Stimulated activated CD8-positive, alpha-beta memory T cell treated with anti-CD3 and anti-CD28 coated beads, Interleukin-4, amount 100 ng/mL, for 48 hours (primary cell): ENCODE measurements around the gene LRRC58.
"Not testable (repeated sequence)": the region's sequence is repeated elsewhere in the genome, so short reads cannot be mapped to it uniquely, and the experiment has no call there.

ENCODE experiments used
- DNase-seq: peaks from one replicate; pipeline ENCODE4 v3.0.0-alpha.2; 2020

Gene LRRC58

DNA sequence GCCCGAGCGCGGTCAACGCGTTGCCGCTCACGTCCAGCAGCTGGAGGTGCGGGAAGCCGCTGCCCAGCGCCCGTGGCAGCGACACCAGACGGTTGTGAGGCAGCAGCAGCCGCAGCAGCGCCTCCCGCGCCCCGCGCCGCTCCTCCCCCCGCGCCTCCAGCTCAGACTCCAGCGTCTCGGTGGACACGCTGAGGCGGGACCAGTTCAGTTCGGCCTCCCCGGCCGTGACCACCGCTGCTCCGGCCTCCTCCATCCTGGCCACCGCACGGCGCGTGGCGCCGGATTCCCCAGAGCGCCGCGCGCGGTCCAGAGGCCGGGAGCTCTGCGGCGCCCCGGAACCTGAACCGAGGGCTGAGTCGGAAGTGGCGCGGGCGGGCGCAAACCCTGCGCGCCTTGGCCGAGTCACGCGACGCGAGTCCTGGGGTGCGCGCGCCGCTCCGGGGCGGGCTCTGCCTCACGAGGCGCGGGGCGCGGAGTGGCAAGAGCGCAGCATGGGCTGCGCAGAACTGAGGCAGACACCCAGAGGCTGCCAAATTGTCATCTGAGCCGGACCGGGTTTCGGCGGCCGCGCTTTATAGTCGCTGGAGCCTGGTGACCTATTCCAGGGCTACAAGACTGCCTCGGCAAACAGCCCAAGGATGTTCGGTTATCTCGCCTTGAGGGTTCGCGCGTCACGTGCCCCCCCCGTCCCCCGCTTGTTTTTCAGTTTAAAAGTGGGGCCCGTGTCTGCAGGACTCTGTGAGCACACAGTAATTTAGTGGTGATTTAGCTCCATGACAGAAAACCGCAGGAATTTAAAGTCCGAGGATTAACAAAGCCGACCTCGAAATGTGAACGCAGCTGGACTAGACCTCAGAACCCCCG lies at the start of gene LRRC58:
TSS of gene LRRC58 (minus strand) at position 364 of the 864 bp plus-strand sequence. CDS start at position 253, 111 bp downstream.
- peak; percentile 89 for DNase-seq

DNA sequence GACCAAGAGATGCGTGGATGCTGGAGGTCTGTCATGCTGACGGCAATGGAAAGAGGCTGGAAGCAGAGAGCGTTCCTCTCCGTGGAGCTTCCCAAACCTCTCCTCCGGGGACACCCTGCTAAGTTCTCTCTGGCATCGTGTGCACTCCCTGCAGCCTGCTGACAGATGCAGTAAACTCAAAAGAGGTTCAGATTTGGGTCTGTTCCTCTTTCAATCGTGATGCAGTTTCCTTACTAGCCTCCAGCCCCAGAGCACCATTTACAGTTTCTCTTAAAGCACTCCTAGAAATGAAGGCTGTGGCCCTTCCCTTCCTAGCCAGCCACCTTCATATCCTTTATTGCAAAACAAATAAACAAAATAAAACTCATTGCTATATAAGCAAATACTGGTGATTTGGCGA lies 47.3 kb upstream of the LRRC58 start:
- DNase-seq: no peak

- no peak for DNase-seq
These were observed 45.2 kb upstream of the LRRC58 start for GRCh38 chr3:120394347-120394746.

GRCh38 chr3:120393761-120394160 lies 44.6 kb upstream of the LRRC58 start:
- DNase-seq: no peak

GRCh38 chr3:120393243-120393642 lies 44.1 kb upstream of the LRRC58 start:
- no peak for DNase-seq

DNA sequence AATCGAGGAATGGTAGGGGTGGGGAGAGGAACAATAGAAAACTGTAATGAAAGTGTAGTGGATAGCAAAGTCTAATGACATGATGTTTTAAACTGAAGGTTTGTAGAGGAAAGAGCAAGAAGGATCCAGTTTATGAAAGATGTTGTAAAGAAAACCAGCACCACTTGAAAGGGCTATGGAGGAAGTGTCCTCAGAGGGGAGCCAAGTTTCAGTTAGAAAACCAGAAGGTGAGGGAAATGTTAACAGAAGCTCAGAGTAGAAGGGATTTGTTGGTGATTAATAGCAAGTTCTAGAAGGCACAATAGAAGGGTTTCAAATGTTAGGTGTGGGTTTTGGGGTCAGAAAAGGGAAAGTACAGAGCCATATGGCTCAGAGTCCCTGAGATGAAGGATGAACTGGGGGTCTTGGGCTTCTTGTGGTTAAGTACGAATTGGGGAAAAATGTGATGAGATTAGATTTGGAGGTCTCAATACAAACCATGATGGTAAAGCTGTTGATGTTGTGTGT lies 33.8 kb upstream of the LRRC58 start:
- no peak for DNase-seq

GRCh38 chr3:120381503-120381902 lies 32.3 kb upstream of the LRRC58 start:
- DNase-seq: no peak

GRCh38 chr3:120377948-120378347 lies 28.8 kb upstream of the LRRC58 start:
- not testable (repeated sequence) for DNase-seq

DNA sequence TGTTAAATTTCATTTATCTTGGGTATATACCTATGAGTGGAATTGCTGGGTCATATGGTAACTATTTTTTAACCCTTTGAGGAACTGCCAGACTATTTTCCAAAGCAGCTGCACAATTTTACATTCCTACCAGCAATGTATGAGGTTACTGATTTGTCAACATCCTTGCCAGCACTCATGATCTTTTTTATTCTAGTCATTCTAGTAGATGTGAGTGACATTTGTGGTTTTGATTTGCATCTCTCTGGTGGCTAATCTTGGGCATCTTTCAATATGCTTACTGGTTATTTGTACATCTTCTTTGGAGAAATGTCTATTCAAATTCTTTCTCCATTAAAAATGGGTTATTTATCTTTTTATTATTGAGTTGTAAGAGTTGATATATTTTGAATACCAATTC lies 21.3 kb upstream of the LRRC58 start:
- DNase-seq: no peak

GRCh38 chr3:120369037-120369467 lies 19.9 kb upstream of the LRRC58 start:
- DNase-seq: no peak

- DNase-seq: no peak
These were observed 19.0 kb upstream of the LRRC58 start for GRCh38 chr3:120368172-120368571.

DNA sequence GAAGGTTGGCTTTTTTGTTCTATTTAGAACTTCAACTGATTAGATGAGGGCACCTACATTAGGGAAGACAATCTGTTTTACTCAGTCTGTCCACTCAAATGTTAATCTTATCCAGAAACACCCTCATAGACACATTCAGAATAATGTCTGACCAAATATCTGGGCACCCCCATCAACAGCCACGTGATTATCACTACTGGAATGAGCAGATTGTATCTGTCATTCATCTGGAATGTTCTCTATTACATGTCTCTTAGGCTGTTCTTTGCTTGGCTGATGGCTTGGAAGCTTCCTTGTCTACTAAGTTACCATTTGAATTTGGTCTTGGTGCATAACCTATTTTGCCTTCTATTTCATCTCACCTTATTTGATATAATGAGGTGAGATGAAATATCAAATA lies 15.7 kb upstream of the LRRC58 start:
- DNase-seq: no peak

GRCh38 chr3:120364101-120364500 lies 14.9 kb upstream of the LRRC58 start:
- DNase-seq: no peak

GRCh38 chr3:120357807-120358206 lies 8.7 kb upstream of the LRRC58 start:
- no peak for DNase-seq

- DNase-seq: no peak
These were observed 6.3 kb upstream of the LRRC58 start for GRCh38 chr3:120355486-120355885.

DNA sequence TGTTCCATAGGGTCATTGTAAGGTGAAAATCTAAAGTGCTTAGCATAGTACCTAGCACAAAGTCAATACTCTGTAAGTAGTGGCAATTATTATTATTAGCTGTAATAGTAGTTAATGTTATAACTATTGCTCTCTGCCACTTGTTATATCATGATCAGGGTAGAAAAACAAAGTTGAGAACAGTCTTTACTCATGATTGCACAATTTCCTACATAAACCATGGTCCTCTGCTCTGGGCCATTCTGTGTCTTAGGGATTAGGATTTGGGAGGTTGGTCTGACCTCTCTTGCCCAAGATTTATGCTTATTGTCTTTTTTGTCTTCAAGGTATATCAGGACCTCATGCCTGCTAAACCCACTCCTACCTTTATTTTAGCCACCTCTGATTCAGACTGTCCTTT lies 4.3 kb upstream of the LRRC58 start:
- DNase-seq: no peak

DNA sequence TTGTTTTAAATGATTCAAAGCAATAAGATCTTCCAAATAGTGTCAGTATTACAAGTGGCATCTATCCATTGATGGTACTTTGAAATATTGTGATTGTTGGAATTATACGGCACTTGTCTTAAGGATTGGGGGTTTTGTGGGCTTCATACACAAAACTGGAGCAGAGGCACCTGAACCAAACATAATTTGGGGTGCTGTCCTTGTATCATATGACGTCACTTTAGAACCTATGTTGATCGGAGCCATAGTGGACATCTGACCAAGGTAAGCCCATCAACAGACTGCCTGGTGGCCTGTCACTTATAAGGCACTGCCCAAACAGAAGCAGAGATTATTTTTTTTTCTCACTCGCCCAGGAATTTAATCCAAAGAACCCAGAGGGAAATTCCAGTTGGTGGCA lies 2.9 kb upstream of the LRRC58 start:
- no peak for DNase-seq

DNA sequence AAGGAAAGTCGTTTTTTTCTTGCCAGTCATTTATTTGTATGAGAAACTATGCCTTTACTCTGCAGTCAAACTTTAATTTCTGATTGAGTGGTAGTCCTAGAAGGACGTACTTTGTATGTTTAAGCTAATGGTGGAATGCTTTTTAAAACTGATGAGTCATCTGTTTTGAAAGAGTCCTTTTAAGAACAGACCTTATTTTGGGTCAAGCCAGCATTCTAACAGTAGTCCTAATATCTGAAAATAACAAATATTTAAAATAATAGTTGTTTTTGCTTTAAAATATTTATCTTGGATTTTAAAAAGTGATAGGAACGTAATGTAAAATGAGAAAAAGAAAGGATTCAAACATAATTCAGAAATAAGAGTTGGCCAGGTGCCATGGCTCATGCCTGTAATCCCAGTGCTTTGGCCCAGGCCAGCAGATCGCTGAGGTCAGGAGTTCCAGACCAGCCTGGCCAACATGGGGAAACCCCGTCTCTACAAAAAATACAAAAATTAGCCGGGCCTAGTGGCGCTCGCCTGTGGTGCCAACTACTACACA lies 1.3 kb upstream of the LRRC58 start:
- no peak for DNase-seq

DNA sequence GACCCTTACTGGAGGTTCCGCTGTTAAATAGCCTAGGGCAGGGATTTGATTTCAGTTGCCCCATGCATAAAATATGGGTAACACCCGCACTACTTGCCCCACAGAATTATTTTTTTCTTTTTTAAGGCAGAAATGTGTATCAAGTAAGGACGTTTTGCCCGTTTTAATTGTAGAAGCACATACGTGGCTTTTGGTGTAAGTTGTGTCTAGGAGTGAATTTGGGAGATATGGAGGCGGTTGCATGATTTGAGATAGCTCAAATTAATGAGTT lies 636 bp upstream of the LRRC58 start:
- DNase-seq: no peak

- peak; percentile 59 for DNase-seq
These were observed 826 bp downstream of the LRRC58 start for GRCh38 chr3:120348065-120348990.

- no peak for DNase-seq
These were observed 4.8 kb downstream of the LRRC58 start for GRCh38 chr3:120344349-120344748.

GRCh38 chr3:120341658-120342346 lies 7.4 kb downstream of the LRRC58 start:
- DNase-seq: no peak

DNA sequence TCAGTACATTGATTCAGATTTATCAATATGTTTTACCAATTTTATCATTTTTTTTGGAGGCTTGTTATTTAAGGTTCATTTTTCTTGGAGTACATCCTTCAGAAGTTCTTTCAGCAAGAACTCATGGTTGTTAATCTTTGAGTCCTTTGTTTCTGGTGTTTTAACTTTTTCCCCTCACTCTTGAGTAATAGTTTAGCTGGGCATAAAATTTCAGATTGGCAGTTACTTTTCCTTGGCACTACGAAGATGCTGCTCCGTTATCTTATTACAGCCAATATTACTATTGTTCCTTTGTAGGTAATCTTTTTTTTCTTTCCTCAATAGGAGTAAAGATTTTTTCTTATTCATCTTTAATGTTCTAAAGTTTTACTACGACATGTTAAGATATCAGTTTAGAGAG lies 9.8 kb downstream of the LRRC58 start:
- no peak for DNase-seq
